Heart left ventricle (tissue), 16 donors: ENCODE data around the gene OXNAD1. TPM values are rescaled to one million over a fixed set of nuclear protein-coding genes. Genes with fewer than 3 reads are reported as not detected.
A peak's percentile ranks its signal among the peaks of the same experiment; 100 is the strongest.

Experiments used
- ATAC-seq, 4 donors: fragments of 200-7000 bp; cut with Tn5 transposase; one replicate each; pipeline ENCODE4 v1.9.1; 2020 to 2022; ENCODE audit warnings: moderate library complexity in 4 of 4, mild to moderate bottlenecking in 3 of 4, moderate number of reproducible peaks in 1 of 4
- DNase-seq, 5 donors: peaks; one replicate each; pipeline ENCODE4 v3.0.0-alpha.2; 2020
- H3K27ac ChIP-seq, 12 donors: fragments of 200-600 bp; sonication (generic) in 4 of 12; one replicate each; pipeline versions ENCODE4 v1.5.0 to v1.8.0; 2016 to 2022; ENCODE audit warnings: mild to moderate bottlenecking in 2 of 12
- H3K27me3 ChIP-seq, 9 donors: fragments of 200-600 bp; sonication (generic) in 2 of 9; one replicate each; pipeline versions ENCODE4 v1.5.1 to v1.8.0; 2016 to 2022; ENCODE audit warnings: mild to moderate bottlenecking in 3 of 9
- H3K36me3 ChIP-seq, 9 donors: fragments of 200-600 bp; sonication (generic) in 2 of 9; one replicate each; pipeline versions ENCODE4 v1.5.0 to v1.8.0; 2018 to 2022; ENCODE audit warnings: mild to moderate bottlenecking in 2 of 9
- H3K4me1 ChIP-seq, 12 donors: fragments of 200-600 bp; sonication (generic) in 4 of 12; one replicate each; pipeline versions ENCODE4 v1.5.0 to v1.8.0; 2016 to 2022; ENCODE audit warnings: mild to moderate bottlenecking in 3 of 12
- H3K4me3 ChIP-seq, 12 donors: fragments of 200-600 bp; sonication (generic) in 4 of 12; one replicate each; pipeline versions ENCODE4 v1.5.0 to v1.8.0; 2017 to 2022; ENCODE audit warnings: mild to moderate bottlenecking in 9 of 12, moderate library complexity in 4 of 12
- H3K9me3 ChIP-seq, 12 donors: fragments of 200-600 bp; sonication (generic) in 4 of 12; one replicate each; pipeline versions ENCODE4 v1.5.0 to v1.8.0; 2016 to 2022; ENCODE audit warnings: mild to moderate bottlenecking in 1 of 12
- CTCF ChIP-seq, 12 donors: fragments of 200-600 bp; sonication (generic) in 4 of 12; IDR thresholded peaks; one replicate each; pipeline versions ENCODE4 v1.5.0 to v1.8.0; 2018 to 2022; ENCODE audit warnings: antibody characterized with exemption in 12 of 12, mild to moderate bottlenecking in 5 of 12
- POLR2A ChIP-seq, 2 donors: fragments of 450-650 bp; IDR thresholded peaks; one replicate each; pipeline ENCODE4 v1.6.1; 2017; ENCODE audit warnings: antibody characterized with exemption in 2 of 2, mild to moderate bottlenecking in 2 of 2, moderate library complexity in 2 of 2
- WGBS, 4 donors: extraction: QIAGEN DNeasy Blood & Tissue Kit in 2 of 4; methylation state at CpG; one replicate each; pipeline versions ENCODE4 v1.1.5 to v1.1.7; 2013 to 2018; 5-methylcytosine and 5-hydroxymethylcytosine counted together
- intact Hi-C, 10 donors: fragments of 100-400 bp; cut with DNase I; formaldehyde crosslinking; loops; one replicate each; pipeline versions ENCODE4 v1.11.1 to v1.14.2; 2022
- polyA plus RNA-seq, 2 donors: library from polyadenylated mRNA; stranded (reverse); fragments of 200-250 nt; gene quantifications; one replicate each; pipeline ENCODE4 v1.2.3, GENCODE V29; 2013
- total RNA-seq, 9 donors: library from RNA; depleted of rRNA in 2 of 9; stranded (reverse); fragments of >200 nt in 2 of 9; fragmentation: NEBNext Ultra II Directional in 3 of 9; extraction: Animal tissue kit (Norgen Biotek cat#: 25700) in 3 of 9; gene quantifications; one replicate each; pipeline versions ENCODE4 v1.1.0 to v1.2.4, GENCODE V29; 2016 to 2023
- donor health status: ischemic (EF 13 %, LVEDD 7.1; RV severe dilation, severe dysfunction).
- donor health status: healthy with polysubstance abuse.
- donor health status: DM: no; HTN: yes; CAD: no.
- donor health status: DM: no; HTN: no; CAD: no.
- donor health status: ischemic (EF 25% LVEDD 6.9; RV normal size, moderate dysfunction).
- donor health status: ischemic (EF 25% LVEDD 5.7; RV mildly dilated, moderate dysfunction).
- donor health status: healthy.
- donor health status: DM: yes; HTN: yes; CAD: no.
- donor health status: ischemic (EF 35%, LVEDD 5.7; RV mildly dilated, moderate dysfunction).
- donor health status: nonischemic (EF 11% LVEDD 7.7; RV severe dilation, severe dysfunction).
- donor health status: DM: yes; HTN: yes; CAD: no.
- donor health status: PGD.
- donor health status: ischemic (EF 29% LVEDD 5.4; RV normal size, mild dysfunction).
- donor health status: nonischemic (EF 23%, LVEDD 6.1; RV moderate dilation, normal function).

Gene OXNAD1
- total and polyA plus RNA-seq, 11 donors = 7.3 to 26.9 (median 18.1) TPM

DNA sequence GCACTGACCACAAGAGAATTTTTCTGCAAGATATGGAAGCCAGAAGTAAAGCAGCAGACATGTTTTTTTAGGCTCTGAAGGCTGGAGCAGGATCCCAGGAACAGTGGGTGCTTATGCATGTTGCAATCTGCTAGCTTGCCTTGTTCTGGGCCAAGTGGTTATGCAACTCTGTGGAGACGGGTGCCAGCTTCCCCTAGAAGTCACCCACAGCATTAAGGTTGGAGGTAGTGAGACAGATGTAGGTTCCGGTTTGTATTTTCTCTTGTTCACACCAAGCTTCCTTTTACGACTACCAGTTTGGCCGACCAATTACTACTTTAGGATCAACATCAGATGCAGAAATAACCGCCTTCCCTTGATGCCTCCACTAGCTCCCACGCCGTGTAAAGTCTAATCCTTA is 11.4 kb upstream of the OXNAD1 start:
- no peak for TF ChIP-seq CTCF (IDR thresholded peaks at IDR 0.05)
- no peak for TF ChIP-seq POLR2A (IDR thresholded peaks at IDR 0.05)
- H3K4me1 ChIP-seq = peaks cover 0 to 12% (median 2%) of the 10 kb centered on the region in 12 donors
- no peaks in the 10 kb centered on the region for H3K9me3 ChIP-seq
- intact Hi-C loops = no loop called here
- H3K27me3 ChIP-seq = no peaks in the 10 kb centered on the region
- ATAC-seq = peak; percentile 88 to 92 (median 90)
- DNase-seq = peak in 4 of 5 donors; percentile 33 to 77 (median 60)
- H3K27ac ChIP-seq = peak overlapping the region in 5 of 12 donors; percentile 21 to 55 (median 36)
- 77 to 87% (median 84%) methylated on average over 7 of the region's 7 CpGs for WGBS, 4 donors
- peaks cover 0 to 13% (median 2%) of the 10 kb centered on the region in 9 donors for H3K36me3 ChIP-seq
- no peak overlapping the region for H3K4me3 ChIP-seq

- intact Hi-C loops = no loop called here
- ATAC-seq = no peak
- H3K36me3 ChIP-seq = peaks cover 0 to 26% (median 15%) of the 10 kb centered on the region in 9 donors
- H3K27ac ChIP-seq = no peak overlapping the region
- DNase-seq = no peak
- no peaks in the 10 kb centered on the region for H3K27me3 ChIP-seq
- peaks cover 0 to 12% (median 2%) of the 10 kb centered on the region in 12 donors for H3K4me1 ChIP-seq
- H3K9me3 ChIP-seq = no peaks in the 10 kb centered on the region
- TF ChIP-seq POLR2A (IDR thresholded peaks at IDR 0.05) = no peak
- no peak overlapping the region for H3K4me3 ChIP-seq
- whole genome bisulfite sequencing, 4 donors = 77 to 86% (median 82%) methylated on average over 5 of the region's 5 CpGs
These were observed 10.1 kb upstream of the OXNAD1 start for GRCh38 chr3:16254916-16255315.

GRCh38 chr3:16255326-16255725 is 9.7 kb upstream of the OXNAD1 start:
- ATAC-seq (no peak), DNase-seq (no peak)
- WGBS, 4 donors = 77 to 93% (median 88%) methylated on average over 3 of the region's 3 CpGs
- no peak overlapping the region for H3K27ac ChIP-seq
- peaks cover 0 to 12% (median 2%) of the 10 kb centered on the region in 12 donors for H3K4me1 ChIP-seq
- intact Hi-C loops = no loop called here
- H3K4me3 ChIP-seq = no peak overlapping the region
- TF ChIP-seq CTCF (IDR thresholded peaks at IDR 0.05) (no peak), POLR2A (IDR thresholded peaks at IDR 0.05) (no peak)
- H3K27me3 ChIP-seq = no peaks in the 10 kb centered on the region
- H3K9me3 ChIP-seq = no peaks in the 10 kb centered on the region
- peaks cover 0 to 30% (median 19%) of the 10 kb centered on the region in 9 donors for H3K36me3 ChIP-seq

DNA sequence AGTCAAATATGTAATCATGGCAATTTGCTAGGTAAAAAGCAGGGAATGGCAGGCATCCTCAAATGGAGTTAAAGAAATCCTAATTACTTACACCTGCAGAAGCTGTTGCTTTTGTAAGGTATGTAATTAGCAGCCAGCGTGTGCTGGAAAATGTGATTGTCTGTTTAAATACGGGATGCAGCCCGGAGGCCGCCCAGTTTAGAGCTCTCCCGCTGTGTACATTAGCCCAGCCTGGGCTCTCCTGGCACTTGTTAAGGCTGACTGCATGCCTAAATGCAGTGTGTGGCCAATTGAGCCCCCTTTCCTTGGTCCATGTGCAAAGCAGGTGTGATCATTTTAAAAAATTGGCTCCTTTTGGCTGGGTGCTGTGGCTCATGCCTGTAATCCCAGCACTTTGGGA is 9.3 kb upstream of the OXNAD1 start:
- WGBS, 4 donors = 90 to 97% (median 94%) methylated on average over 5 of the region's 5 CpGs
- Histone ChIP-seq H3K9me3 (no peaks in the 10 kb centered on the region), H3K27me3 (no peaks in the 10 kb centered on the region), H3K4me3 (no peak overlapping the region), H3K36me3 (peaks cover 0 to 34% (median 23%) of the 10 kb centered on the region in 9 donors), H3K27ac (no peak overlapping the region), H3K4me1 (peaks cover 0 to 12% (median 2%) of the 10 kb centered on the region in 12 donors)
- DNase-seq (no peak), ATAC-seq (no peak)
- TF ChIP-seq POLR2A (IDR thresholded peaks at IDR 0.05) = no peak
- no peak for TF ChIP-seq CTCF (IDR thresholded peaks at IDR 0.05)
- intact Hi-C loops = no loop called here

DNA sequence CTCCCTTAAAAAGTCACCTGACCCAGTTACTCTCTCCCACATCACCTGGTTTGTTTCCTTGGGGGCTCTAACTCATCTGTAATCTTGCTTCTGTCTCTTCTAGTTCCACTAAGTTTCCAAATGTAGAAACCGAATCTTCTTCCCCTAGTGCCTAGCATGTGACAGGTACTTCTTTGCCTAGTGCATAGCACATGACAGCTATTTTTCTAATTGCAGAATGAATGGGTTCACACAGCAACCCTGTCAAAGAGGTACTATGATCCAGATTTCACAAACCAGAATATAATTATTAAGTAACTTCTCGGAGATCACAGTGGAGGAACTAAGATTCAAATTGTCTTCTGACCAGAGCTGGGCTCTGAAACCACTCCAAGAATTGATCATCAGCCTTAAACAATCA is 7.7 kb upstream of the OXNAD1 start:
- TF ChIP-seq CTCF (IDR thresholded peaks at IDR 0.05) (no peak), POLR2A (IDR thresholded peaks at IDR 0.05) (no peak)
- H3K4me3 ChIP-seq = no peak overlapping the region
- H3K27me3 ChIP-seq = no peaks in the 10 kb centered on the region
- H3K36me3 ChIP-seq = peaks cover 0 to 42% (median 24%) of the 10 kb centered on the region in 9 donors
- ATAC-seq (no peak), DNase-seq (no peak)
- intact Hi-C loops = no loop called here
- H3K27ac ChIP-seq = no peak overlapping the region
- H3K4me1 ChIP-seq = peaks cover 0 to 14% (median 3%) of the 10 kb centered on the region in 12 donors
- 68 to 80% (median 75%) methylated on average over 2 of the region's 2 CpGs for WGBS, 4 donors
- H3K9me3 ChIP-seq = no peaks in the 10 kb centered on the region
